A549 (cell line): ENCODE data around the gene IFNB1.

Experiments
- BHLHE40 ChIP-seq: IDR thresholded peaks from 2 replicates; pipeline ENCODE4 v1.6.1; 2012; ENCODE audit warnings: low read depth, low read length, inconsistent platforms
- CBX2 ChIP-seq: fragments of 200-600 bp; sonication (generic); IDR thresholded peaks from 2 replicates; pipeline ENCODE4 v1.6.1; 2016; ENCODE audit warnings: low read depth, mild to moderate bottlenecking, borderline replicate concordance
- CEBPB ChIP-seq, 2 experiments: fragments of >200 bp in 1 of 2; sonication (Bioruptor Twin) in 1 of 2; formaldehyde crosslinking in 1 of 2; IDR thresholded peaks; 2 replicates each; pipeline ENCODE4 v1.6.1; 2012 to 2016
- ESRRA ChIP-seq: fragments of 150-350 bp; IDR thresholded peaks from 2 replicates; pipeline ENCODE4 v1.6.1; 2014; ENCODE audit warnings: mild to moderate bottlenecking, low read length, borderline replicate concordance
- MAZ ChIP-seq: fragments of 150-350 bp; IDR thresholded peaks from 2 replicates; pipeline ENCODE4 v1.6.1; 2014; ENCODE audit warnings: antibody characterized with exemption, low read depth, low read length, borderline replicate concordance
- MYC ChIP-seq: IDR thresholded peaks from 2 replicates; pipeline ENCODE4 v1.6.1; 2012; ENCODE audit warnings: mild to moderate bottlenecking, inconsistent platforms, low read length, improper control_type of control experiment, borderline replicate concordance
- POLR2A ChIP-seq: IDR thresholded peaks from 2 replicates; pipeline ENCODE4 v1.6.1; 2012; ENCODE audit warnings: mild to moderate bottlenecking, low read length
- RFX5 ChIP-seq: fragments of 450-650 bp; IDR thresholded peaks from 2 replicates; pipeline ENCODE4 v1.7.1; 2014; ENCODE audit warnings: antibody characterized with exemption, mild to moderate bottlenecking, moderate library complexity
- TF ChIP-seq, protein P1 (sequence below): fragments of >200 bp; sonication (Bioruptor Twin); formaldehyde crosslinking; IDR thresholded peaks from 2 replicates; pipeline ENCODE4 v1.6.1; 2016
- TF ChIP-seq, protein P2 (sequence below): fragments of >200 bp; sonication (Bioruptor Twin); formaldehyde crosslinking; IDR thresholded peaks from 3 replicates; pipeline ENCODE4 v1.5.1; 2016
- TF ChIP-seq, protein P3 (sequence below): fragments of 200-600 bp; sonication (generic); IDR thresholded peaks from 2 replicates; pipeline ENCODE4 v1.6.1; 2016; ENCODE audit warnings: antibody characterized with exemption, mild to moderate bottlenecking, moderate library complexity
- TF ChIP-seq, protein P4 (sequence below): IDR thresholded peaks from 2 replicates; pipeline ENCODE4 v1.6.1; 2012

- TF ChIP-seq, protein P1, sequence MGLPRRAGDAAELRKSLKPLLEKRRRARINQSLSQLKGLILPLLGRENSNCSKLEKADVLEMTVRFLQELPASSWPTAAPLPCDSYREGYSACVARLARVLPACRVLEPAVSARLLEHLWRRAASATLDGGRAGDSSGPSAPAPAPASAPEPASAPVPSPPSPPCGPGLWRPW, result no peak
- TF ChIP-seq CBX2 (no peak), POLR2A (no peak), BHLHE40 (no peak), CEBPB (IDR thresholded peaks at IDR 0.05) (no peak), ESRRA (no peak), MYC (no peak), MAZ (no peak), RFX5 (no peak)
- TF ChIP-seq, protein P2, sequence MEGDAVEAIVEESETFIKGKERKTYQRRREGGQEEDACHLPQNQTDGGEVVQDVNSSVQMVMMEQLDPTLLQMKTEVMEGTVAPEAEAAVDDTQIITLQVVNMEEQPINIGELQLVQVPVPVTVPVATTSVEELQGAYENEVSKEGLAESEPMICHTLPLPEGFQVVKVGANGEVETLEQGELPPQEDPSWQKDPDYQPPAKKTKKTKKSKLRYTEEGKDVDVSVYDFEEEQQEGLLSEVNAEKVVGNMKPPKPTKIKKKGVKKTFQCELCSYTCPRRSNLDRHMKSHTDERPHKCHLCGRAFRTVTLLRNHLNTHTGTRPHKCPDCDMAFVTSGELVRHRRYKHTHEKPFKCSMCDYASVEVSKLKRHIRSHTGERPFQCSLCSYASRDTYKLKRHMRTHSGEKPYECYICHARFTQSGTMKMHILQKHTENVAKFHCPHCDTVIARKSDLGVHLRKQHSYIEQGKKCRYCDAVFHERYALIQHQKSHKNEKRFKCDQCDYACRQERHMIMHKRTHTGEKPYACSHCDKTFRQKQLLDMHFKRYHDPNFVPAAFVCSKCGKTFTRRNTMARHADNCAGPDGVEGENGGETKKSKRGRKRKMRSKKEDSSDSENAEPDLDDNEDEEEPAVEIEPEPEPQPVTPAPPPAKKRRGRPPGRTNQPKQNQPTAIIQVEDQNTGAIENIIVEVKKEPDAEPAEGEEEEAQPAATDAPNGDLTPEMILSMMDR, result no peak
- TF ChIP-seq, protein P3, sequence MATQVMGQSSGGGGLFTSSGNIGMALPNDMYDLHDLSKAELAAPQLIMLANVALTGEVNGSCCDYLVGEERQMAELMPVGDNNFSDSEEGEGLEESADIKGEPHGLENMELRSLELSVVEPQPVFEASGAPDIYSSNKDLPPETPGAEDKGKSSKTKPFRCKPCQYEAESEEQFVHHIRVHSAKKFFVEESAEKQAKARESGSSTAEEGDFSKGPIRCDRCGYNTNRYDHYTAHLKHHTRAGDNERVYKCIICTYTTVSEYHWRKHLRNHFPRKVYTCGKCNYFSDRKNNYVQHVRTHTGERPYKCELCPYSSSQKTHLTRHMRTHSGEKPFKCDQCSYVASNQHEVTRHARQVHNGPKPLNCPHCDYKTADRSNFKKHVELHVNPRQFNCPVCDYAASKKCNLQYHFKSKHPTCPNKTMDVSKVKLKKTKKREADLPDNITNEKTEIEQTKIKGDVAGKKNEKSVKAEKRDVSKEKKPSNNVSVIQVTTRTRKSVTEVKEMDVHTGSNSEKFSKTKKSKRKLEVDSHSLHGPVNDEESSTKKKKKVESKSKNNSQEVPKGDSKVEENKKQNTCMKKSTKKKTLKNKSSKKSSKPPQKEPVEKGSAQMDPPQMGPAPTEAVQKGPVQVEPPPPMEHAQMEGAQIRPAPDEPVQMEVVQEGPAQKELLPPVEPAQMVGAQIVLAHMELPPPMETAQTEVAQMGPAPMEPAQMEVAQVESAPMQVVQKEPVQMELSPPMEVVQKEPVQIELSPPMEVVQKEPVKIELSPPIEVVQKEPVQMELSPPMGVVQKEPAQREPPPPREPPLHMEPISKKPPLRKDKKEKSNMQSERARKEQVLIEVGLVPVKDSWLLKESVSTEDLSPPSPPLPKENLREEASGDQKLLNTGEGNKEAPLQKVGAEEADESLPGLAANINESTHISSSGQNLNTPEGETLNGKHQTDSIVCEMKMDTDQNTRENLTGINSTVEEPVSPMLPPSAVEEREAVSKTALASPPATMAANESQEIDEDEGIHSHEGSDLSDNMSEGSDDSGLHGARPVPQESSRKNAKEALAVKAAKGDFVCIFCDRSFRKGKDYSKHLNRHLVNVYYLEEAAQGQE, result no peak
- TF ChIP-seq, protein P4, sequence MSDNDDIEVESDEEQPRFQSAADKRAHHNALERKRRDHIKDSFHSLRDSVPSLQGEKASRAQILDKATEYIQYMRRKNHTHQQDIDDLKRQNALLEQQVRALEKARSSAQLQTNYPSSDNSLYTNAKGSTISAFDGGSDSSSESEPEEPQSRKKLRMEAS, result no peak
Observed at GRCh38 chr9:21084242-21084850, 6.6 kb upstream of the IFNB1 start.
